Duodenal mucosa (tissue), 2 donors: ENCODE results near the gene SYTL5.

Experiments used
- H3K27ac ChIP-seq: one replicate; pipeline ENCODE4 v1.7.0; 2013; ENCODE audit warnings: low read depth, low read length
- H3K27me3 ChIP-seq, 2 donors: one replicate each; pipeline ENCODE4 v1.7.0; 2013; ENCODE audit warnings: low read length in 2 of 2, control low read depth in 1 of 2; ENCODE audit not compliant: insufficient read depth in 2 of 2, control insufficient read depth in 1 of 2
- H3K36me3 ChIP-seq, 2 donors: one replicate each; pipeline ENCODE4 v1.7.0; 2013; ENCODE audit warnings: low read length in 2 of 2, control low read depth in 1 of 2; ENCODE audit not compliant: insufficient read depth in 2 of 2, control insufficient read depth in 1 of 2
- H3K4me1 ChIP-seq, 2 donors: one replicate each; pipeline ENCODE4 v1.7.0; 2013; ENCODE audit warnings: low read length in 2 of 2, control low read depth in 1 of 2; ENCODE audit not compliant: insufficient read depth in 2 of 2, control insufficient read depth in 1 of 2
- H3K4me3 ChIP-seq, 2 donors: one replicate each; pipeline ENCODE4 v1.7.0; 2013; ENCODE audit warnings: low read length in 2 of 2, low read depth in 1 of 2
- H3K9ac ChIP-seq, 2 donors: one replicate each; pipeline ENCODE4 v1.7.0; 2013; ENCODE audit warnings: low read length in 2 of 2, low read depth in 1 of 2
- H3K9me3 ChIP-seq, 2 donors: one replicate each; pipeline ENCODE4 v1.7.0; 2013; ENCODE audit warnings: low read length in 2 of 2, control low read depth in 1 of 2; ENCODE audit not compliant: control insufficient read depth in 1 of 2

SYTL5 gene

DNA sequence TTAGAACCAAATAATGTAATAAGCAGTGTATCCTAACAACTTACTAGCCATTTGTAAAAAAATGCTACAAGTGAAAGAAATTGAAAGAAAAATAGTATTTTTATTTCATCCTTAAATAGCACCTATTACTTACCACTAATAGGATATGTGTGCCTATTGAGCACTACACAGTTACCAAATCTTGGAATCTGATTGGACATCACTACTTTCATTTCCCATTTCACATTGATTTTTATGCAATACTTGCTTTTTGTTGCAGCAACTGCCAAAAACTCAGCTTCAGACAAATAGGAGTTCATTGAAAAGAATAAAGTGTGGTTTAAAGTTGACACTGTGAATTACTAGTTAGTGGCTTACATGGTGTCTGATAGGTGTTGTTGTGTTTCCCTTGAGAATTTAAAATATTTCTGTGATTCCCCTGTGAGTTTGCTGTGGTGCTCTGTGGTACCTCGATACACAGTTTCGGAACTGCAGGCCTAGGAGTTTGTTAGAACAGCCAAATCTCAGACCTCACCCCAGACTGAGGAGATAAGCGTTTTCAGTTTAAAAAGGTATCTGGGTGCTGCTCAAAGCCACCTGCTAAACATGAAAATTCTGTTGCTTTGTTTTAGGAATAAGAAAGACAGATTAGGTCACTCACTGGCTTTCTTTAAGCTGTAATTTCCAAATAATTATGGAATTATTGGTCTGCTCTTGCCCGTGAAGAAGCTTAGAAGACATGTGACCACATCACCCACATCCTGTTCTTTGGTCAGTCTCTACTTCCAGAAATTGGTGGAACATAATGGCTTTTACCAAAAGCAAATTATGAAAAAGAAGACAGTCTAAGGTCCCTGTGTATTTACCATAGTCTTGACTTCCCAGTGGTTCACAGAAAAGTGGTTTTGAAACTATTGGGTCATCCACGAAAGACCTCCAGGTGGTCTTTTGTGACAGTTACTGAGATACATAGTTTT, 97.8 kb downstream of the SYTL5 start:
- peaks cover 8 to 9% of the 10 kb centered on the region in 2 donors for H3K4me1 ChIP-seq
- H3K36me3 ChIP-seq: no peaks in the 10 kb centered on the region
- H3K4me3 ChIP-seq: no peak overlapping the region
- no peaks in the 10 kb centered on the region for H3K27me3 ChIP-seq
- H3K9ac ChIP-seq: no peak overlapping the region
- peaks cover 0 to 2% of the 10 kb centered on the region in 2 donors for H3K9me3 ChIP-seq
- no peak overlapping the region for H3K27ac ChIP-seq

DNA sequence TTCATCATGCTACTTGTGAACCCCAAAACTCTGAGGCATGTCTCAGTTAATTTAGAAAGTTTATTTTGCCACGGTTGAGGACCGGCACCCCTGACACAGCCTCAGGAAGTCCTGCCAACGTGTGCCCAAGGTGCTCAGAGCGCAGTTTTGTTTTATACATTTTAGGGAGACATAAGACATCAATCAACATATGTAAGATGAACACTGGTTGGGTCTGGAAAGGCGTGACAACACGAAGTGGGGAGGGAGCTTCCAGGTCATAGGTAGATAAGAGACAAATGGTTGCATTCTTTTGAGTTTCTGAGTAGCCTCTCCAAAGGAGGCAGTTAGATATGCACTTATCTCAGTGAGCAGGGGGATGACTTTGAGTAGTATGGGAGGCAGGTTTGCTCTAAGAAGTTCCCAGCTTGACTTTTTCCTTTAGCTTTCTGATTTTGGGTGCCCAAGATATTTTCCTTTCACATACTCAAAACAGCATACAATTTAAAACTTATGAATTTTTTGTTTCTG, 98.9 kb downstream of the SYTL5 start:
- Histone ChIP-seq H3K27ac (no peak overlapping the region), H3K36me3 (no peaks in the 10 kb centered on the region), H3K4me3 (no peak overlapping the region), H3K9ac (no peak overlapping the region), H3K27me3 (no peaks in the 10 kb centered on the region), H3K4me1 (peaks cover 8 to 12% of the 10 kb centered on the region in 2 donors), H3K9me3 (no peaks in the 10 kb centered on the region)

DNA sequence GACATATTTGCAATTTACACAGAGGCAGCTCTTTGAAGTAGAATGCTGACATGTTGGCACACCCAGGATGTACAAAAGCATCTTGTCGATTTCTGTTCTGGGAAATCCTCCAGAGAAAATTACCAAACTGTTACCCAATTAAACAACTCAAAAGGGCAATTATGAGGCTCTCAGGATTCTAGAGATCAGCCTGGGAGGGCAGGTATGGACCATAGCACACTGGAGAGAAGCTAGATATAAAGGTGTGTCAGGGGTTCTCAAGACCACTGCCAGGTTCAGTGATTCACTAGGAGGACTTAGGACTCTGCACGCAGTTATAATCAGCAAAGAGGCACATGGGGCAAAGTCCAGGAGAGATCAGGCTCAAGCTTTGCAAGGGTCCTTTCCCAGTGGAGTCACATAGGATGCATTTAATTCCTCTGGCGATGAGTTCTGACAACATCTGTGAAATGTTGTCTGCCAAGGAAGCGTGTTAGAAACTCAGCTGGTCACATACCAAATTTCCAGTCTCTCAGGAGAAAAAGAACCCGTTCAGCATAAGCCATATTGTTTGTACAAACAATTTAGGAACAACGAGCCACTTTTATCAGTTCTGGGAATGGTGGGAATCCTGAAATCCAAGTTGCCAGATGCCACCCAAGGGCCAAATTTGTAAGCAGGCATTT, 100.8 kb downstream of the SYTL5 start:
- Histone ChIP-seq H3K9ac (no peak overlapping the region), H3K27me3 (no peaks in the 10 kb centered on the region), H3K4me3 (no peak overlapping the region), H3K27ac (no peak overlapping the region), H3K4me1 (peaks cover 8 to 12% of the 10 kb centered on the region in 2 donors), H3K9me3 (no peaks in the 10 kb centered on the region), H3K36me3 (no peaks in the 10 kb centered on the region)

DNA sequence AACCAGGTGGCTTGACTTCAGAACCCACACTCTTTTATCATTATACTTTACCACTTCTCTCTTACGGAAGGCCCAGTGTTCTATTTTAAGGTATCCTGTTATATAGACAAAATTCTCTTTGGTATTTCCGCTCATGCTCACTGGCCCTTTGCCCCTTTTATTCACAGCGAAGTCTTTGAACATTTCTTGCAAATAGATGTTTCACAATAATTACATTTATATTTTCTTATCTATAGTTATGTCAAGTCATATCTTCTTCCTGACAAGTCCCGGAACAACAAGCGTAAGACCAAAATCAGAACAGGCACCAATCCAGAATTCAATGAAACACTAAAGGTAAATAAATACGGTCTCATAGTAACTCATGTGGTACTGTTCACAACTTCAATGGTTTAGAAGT, 102.0 kb downstream of the SYTL5 start:
- Histone ChIP-seq H3K36me3 (no peaks in the 10 kb centered on the region), H3K9me3 (no peaks in the 10 kb centered on the region), H3K27ac (no peak overlapping the region), H3K4me3 (no peak overlapping the region), H3K9ac (no peak overlapping the region), H3K27me3 (no peaks in the 10 kb centered on the region), H3K4me1 (peaks cover 8 to 12% of the 10 kb centered on the region in 2 donors)

DNA sequence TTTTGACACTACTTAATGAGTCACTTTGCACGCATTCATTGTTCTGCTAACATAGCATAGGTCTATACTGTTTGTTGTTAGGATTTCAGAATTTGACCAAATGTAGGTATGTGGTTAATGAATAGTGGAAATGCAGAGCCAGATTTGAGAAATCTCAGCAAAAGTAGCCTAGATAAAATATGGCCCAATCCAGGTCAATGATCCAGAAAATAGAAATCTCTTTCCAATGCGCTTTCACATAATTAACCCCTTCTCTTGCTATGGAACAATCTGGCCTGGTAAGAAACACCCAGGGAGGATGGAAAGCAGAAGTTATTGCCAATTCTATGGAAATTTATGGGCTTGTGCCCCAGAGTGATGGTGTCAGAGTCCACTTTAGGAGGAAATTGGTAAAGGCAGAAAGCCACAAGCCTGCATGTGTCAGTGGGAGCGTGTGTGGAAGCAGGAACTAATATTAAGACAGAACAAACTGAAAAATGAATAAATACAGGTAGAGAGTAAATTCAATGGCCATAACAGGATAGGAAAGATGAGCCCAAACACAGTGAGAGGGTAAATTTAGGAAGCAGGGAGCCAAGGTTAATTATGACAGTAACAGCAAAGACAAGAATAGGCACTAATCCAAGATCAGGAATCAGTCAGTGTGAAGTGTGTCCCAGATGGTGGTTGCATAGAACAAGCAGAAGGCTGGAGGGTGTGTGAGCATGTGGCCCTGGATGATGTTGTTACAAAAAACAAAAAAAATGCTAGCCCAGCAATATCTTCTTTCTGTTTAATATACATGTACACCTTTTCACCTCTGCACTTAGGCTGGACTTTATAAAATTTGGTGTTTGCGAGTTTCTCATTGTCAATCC, 102.9 kb downstream of the SYTL5 start:
- Histone ChIP-seq H3K9ac (no peak overlapping the region), H3K4me3 (no peak overlapping the region), H3K27me3 (no peaks in the 10 kb centered on the region), H3K27ac (no peak overlapping the region), H3K4me1 (peaks cover 8 to 12% of the 10 kb centered on the region in 2 donors), H3K36me3 (no peaks in the 10 kb centered on the region), H3K9me3 (no peaks in the 10 kb centered on the region)

DNA sequence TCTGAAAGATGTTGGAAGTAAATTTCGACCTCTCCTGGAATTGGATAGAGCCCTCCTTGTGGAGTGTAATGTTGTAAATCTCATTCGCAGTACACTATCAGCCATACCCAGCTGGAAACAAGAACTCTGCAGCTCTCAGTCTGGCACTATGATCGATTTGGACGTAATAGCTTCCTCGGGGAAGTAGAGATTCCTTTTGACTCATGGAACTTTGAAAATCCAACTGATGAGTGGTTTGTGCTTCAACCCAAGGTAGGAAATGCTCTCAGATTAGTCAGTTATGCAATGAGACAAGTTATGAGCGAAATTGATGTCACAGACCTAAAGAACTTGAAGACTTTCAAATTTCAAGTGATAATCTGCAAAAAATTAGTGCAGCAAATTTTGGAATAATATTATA, 103.9 kb downstream of the SYTL5 start:
- no peaks in the 10 kb centered on the region for H3K9me3 ChIP-seq
- H3K36me3 ChIP-seq: no peaks in the 10 kb centered on the region
- peaks cover 8 to 12% of the 10 kb centered on the region in 2 donors for H3K4me1 ChIP-seq
- no peaks in the 10 kb centered on the region for H3K27me3 ChIP-seq
- H3K9ac ChIP-seq: no peak overlapping the region
- H3K4me3 ChIP-seq: no peak overlapping the region
- H3K27ac ChIP-seq: no peak overlapping the region

DNA sequence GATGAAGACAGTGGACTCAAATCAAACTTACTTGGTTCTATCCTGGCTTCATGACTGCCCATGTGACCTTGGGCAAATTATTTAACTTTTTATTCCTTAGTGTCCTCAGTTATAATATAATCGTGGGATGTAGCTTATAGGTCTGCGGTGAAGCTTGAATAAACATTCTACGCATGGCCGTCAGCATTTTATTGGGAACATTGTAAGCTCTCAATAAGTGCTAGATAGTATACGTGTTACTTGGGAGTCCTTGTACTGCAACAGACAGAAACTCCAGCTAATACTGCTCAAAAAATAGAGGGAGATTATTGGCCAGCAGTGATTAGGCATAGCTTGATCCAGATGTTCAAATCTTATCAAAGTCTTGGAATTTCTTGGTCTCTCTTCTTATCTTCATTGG, 104.8 kb downstream of the SYTL5 start:
- H3K9me3 ChIP-seq: no peaks in the 10 kb centered on the region
- no peak overlapping the region for H3K27ac ChIP-seq
- H3K4me3 ChIP-seq: no peak overlapping the region
- no peak overlapping the region for H3K9ac ChIP-seq
- H3K4me1 ChIP-seq: peaks cover 8 to 12% of the 10 kb centered on the region in 2 donors
- H3K36me3 ChIP-seq: no peaks in the 10 kb centered on the region
- no peaks in the 10 kb centered on the region for H3K27me3 ChIP-seq

DNA sequence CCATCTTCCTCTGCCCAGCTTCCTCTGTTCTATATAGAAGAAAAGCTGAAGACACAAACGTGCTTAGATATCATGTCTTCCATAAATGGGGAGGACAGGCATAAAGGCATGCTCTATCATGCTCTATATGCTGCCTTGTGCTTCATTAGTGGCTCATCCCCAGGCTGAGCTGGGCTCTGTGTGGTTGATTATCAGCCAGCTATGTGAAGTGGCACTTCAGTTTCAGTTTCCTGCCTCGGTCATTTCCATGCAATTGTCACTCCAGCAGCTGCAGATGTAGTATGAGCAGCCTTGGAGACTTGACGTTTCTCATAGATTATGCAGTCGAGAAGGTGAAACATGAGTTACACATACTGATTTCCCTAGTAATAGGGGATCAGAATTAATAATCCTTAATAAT, 106.2 kb downstream of the SYTL5 start:
- Histone ChIP-seq H3K27ac (no peak overlapping the region), H3K4me1 (peaks cover 5% of the 10 kb centered on the region in 2 donors), H3K9me3 (no peaks in the 10 kb centered on the region), H3K9ac (no peak overlapping the region), H3K4me3 (no peak overlapping the region), H3K27me3 (no peaks in the 10 kb centered on the region), H3K36me3 (no peaks in the 10 kb centered on the region)

DNA sequence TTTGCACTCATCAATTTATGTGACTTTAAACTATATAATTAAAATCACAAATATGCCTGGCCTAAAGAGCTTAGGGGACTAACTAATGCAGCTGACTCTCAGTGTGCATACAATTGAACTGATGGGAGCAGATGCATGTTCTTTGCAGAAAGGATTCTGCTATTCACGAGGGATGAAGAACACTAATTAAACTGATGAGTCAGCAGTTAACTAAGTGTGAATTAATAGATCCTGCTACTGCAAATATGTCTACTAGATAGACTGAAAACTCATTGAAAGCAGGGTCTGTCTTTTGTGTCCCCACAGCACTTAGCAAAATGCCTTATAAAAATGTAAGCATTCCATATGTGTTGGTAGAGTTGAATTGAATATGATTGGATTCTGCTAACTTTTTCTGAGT, 110.4 kb downstream of the SYTL5 start:
- Histone ChIP-seq H3K27ac (no peak overlapping the region), H3K9ac (no peak overlapping the region), H3K9me3 (no peaks in the 10 kb centered on the region), H3K4me3 (no peak overlapping the region), H3K36me3 (no peaks in the 10 kb centered on the region), H3K4me1 (no peaks in the 10 kb centered on the region), H3K27me3 (no peaks in the 10 kb centered on the region)
